HEK293 (cell line): Measurements from ENCODE around the gene EMC7.

Source experiments
- CTCF ChIA-PET: fragments of 350-600 bp; formaldehyde crosslinking; extraction: SDS; loops from one replicate; lab custom pipeline; 2021; ENCODE audit warnings: antibody characterized with exemption; lab: Yijun Ruan, JAX
- POLR2A ChIA-PET: fragments of 300-600 bp; formaldehyde crosslinking; extraction: SDS; loops from one replicate; lab custom pipeline; 2020; ENCODE audit warnings: antibody characterized with exemption, inconsistent platforms; lab: Yijun Ruan, JAX
- H3K27ac ChIP-seq: fragments of 200-500 bp; sonication (Bioruptor generic); 2 replicates; pipeline ENCODE4 v1.5.1; 2014; ENCODE audit warnings: low read depth, low read length, control low read depth, inconsistent platforms; ENCODE audit errors: extremely low read depth
- H3K36me3 ChIP-seq, 2 experiments: fragments of 200-500 bp in 1 of 2; sonication (Bioruptor generic) in 1 of 2; 1 replicate in 1 of 2; 2 replicates in 1 of 2; pipeline ENCODE4 v1.5.1; 2014 to 2017; ENCODE audit warnings: inconsistent platforms in 2 of 2, low read length in 2 of 2; ENCODE audit not compliant: control insufficient read depth in 2 of 2, insufficient read depth in 1 of 2
- H3K4me1 ChIP-seq: fragments of 200-500 bp; sonication (Bioruptor generic); 2 replicates; pipeline ENCODE4 v1.5.1; 2014; ENCODE audit warnings: mild to moderate bottlenecking, low read length, inconsistent platforms; ENCODE audit not compliant: control insufficient read depth, insufficient read depth
- H3K4me3 ChIP-seq: 2 replicates; pipeline ENCODE4 v1.5.1; 2011; ENCODE audit warnings: low read depth, mild to moderate bottlenecking, control low read depth, low read length, moderate library complexity
- H3K9me3 ChIP-seq: fragments of 200-500 bp; sonication (Bioruptor generic); 2 replicates; pipeline ENCODE4 v1.5.1; 2014; ENCODE audit warnings: low read depth, low read length, inconsistent platforms; ENCODE audit not compliant: control insufficient read depth, insufficient read depth
- REPIN1 ChIP-seq: fragments of 450-650 bp; formaldehyde crosslinking; IDR thresholded peaks from 2 replicates; pipeline ENCODE4 v1.5.1; 2017; ENCODE audit warnings: missing biosample characterization, missing genetic modification characterization, low read depth
- SETDB1 ChIP-seq: IDR thresholded peaks from one replicate; pipeline ENCODE4 v1.6.1; 2017; ENCODE audit warnings: mild to moderate bottlenecking, low read length, moderate library complexity, mixed read lengths; ENCODE audit not compliant: insufficient read length
- YY1 ChIP-seq: fragments of 450-650 bp; formaldehyde crosslinking; IDR thresholded peaks from 2 replicates; pipeline ENCODE4 v1.5.1; 2018; ENCODE audit warnings: missing biosample characterization, missing genetic modification characterization
- ZBTB1 ChIP-seq: fragments of 450-650 bp; formaldehyde crosslinking; IDR thresholded peaks from 2 replicates; pipeline ENCODE4 v1.5.1; 2016; ENCODE audit warnings: missing biosample characterization, missing genetic modification characterization
- ZFP41 ChIP-seq: fragments of 450-650 bp; formaldehyde crosslinking; IDR thresholded peaks from 2 replicates; pipeline ENCODE4 v1.5.1; 2016; ENCODE audit warnings: missing biosample characterization, missing genetic modification characterization, borderline replicate concordance
- ZNF112 ChIP-seq: fragments of 450-650 bp; formaldehyde crosslinking; IDR thresholded peaks from 2 replicates; pipeline ENCODE4 v1.5.0; 2017; ENCODE audit warnings: missing biosample characterization, missing genetic modification characterization
- ZNF133 ChIP-seq: fragments of 450-650 bp; formaldehyde crosslinking; IDR thresholded peaks from 2 replicates; pipeline ENCODE4 v1.5.1; 2016; ENCODE audit warnings: missing biosample characterization, missing genetic modification characterization
- ZNF155 ChIP-seq: fragments of 450-650 bp; formaldehyde crosslinking; IDR thresholded peaks from 2 replicates; pipeline ENCODE4 v1.5.1; 2016; ENCODE audit warnings: missing biosample characterization, missing genetic modification characterization
- ZNF16 ChIP-seq: fragments of 450-650 bp; formaldehyde crosslinking; IDR thresholded peaks from 2 replicates; pipeline ENCODE4 v1.5.1; 2016; ENCODE audit warnings: low read depth, missing biosample characterization, missing genetic modification characterization
- ZNF2 ChIP-seq: fragments of 450-650 bp; formaldehyde crosslinking; IDR thresholded peaks from 2 replicates; pipeline ENCODE4 v1.5.1; 2016; ENCODE audit warnings: missing biosample characterization, missing genetic modification characterization
- ZNF404 ChIP-seq: fragments of 450-650 bp; formaldehyde crosslinking; IDR thresholded peaks from 2 replicates; pipeline ENCODE4 v1.5.1; 2017; ENCODE audit warnings: missing biosample characterization, missing genetic modification characterization
- ZNF555 ChIP-seq: fragments of 450-650 bp; formaldehyde crosslinking; conservative IDR thresholded peaks from 2 replicates; pipeline ENCODE4 v1.5.1; 2017; ENCODE audit warnings: missing biosample characterization, mild to moderate bottlenecking, missing genetic modification characterization, inconsistent platforms
- ZNF623 ChIP-seq: fragments of 450-650 bp; formaldehyde crosslinking; IDR thresholded peaks from 2 replicates; pipeline ENCODE4 v1.5.1; 2016; ENCODE audit warnings: missing biosample characterization, missing genetic modification characterization
- ZNF660 ChIP-seq: fragments of 450-650 bp; IDR thresholded peaks from 2 replicates; pipeline ENCODE4 v1.5.1; 2018; ENCODE audit warnings: missing biosample characterization, mild to moderate bottlenecking, missing genetic modification characterization
- TF ChIP-seq, protein P1 (sequence below): fragments of 450-650 bp; formaldehyde crosslinking; IDR thresholded peaks from 2 replicates; pipeline ENCODE4 v1.5.1; 2016; ENCODE audit warnings: missing biosample characterization, missing genetic modification characterization
- TF ChIP-seq, protein P2 (sequence below): fragments of 450-650 bp; formaldehyde crosslinking; IDR thresholded peaks from 2 replicates; pipeline ENCODE4 v1.5.1; 2016; ENCODE audit warnings: missing biosample characterization, missing genetic modification characterization, low read depth
- TF ChIP-seq, protein P3 (sequence below): fragments of 450-650 bp; formaldehyde crosslinking; IDR thresholded peaks from 2 replicates; pipeline ENCODE4 v1.5.1; 2016; ENCODE audit warnings: missing biosample characterization, missing genetic modification characterization
- TF ChIP-seq, protein P4 (sequence below): IDR thresholded peaks from 2 replicates; pipeline ENCODE4 v1.6.1; 2011; ENCODE audit warnings: mild to moderate bottlenecking, low read depth, low read length, borderline replicate concordance

EMC7 gene

DNA sequence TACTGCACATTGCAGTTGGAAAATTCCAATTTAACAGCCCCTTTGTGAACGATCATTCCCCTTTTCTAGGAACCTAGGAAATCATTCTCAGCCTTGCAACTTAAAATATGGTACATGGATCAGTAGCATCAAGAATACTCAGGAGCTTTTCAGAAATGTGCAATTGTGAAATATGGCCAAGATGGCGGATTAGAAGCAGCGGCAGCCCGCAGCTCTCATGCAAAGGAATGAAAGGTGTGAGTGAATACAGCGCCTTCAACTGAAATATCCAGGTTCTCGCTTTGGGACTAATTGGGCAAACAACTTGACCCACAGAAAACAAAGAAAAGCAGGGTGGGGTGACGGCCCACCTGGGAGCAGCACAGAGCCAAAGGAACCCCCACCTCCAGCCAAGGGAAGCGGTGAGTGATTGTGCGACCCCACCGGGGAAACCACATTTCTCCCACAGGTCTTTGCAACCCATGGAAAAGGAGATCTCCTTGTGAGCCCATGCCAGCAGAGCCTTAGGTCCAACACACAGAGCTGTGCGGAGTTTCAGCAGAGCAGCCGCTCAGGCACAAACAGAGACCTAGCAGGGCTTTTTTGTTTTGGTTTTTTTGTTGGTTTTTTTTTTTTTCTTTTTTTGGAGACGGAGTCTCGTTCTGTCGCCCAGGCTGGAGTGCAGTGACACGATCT lies 55.1 kb downstream of the EMC7 start (continued):
- no peak for TF ChIP-seq ZNF155 (tag by site-specific recombination)
- TF ChIP-seq, protein P1, sequence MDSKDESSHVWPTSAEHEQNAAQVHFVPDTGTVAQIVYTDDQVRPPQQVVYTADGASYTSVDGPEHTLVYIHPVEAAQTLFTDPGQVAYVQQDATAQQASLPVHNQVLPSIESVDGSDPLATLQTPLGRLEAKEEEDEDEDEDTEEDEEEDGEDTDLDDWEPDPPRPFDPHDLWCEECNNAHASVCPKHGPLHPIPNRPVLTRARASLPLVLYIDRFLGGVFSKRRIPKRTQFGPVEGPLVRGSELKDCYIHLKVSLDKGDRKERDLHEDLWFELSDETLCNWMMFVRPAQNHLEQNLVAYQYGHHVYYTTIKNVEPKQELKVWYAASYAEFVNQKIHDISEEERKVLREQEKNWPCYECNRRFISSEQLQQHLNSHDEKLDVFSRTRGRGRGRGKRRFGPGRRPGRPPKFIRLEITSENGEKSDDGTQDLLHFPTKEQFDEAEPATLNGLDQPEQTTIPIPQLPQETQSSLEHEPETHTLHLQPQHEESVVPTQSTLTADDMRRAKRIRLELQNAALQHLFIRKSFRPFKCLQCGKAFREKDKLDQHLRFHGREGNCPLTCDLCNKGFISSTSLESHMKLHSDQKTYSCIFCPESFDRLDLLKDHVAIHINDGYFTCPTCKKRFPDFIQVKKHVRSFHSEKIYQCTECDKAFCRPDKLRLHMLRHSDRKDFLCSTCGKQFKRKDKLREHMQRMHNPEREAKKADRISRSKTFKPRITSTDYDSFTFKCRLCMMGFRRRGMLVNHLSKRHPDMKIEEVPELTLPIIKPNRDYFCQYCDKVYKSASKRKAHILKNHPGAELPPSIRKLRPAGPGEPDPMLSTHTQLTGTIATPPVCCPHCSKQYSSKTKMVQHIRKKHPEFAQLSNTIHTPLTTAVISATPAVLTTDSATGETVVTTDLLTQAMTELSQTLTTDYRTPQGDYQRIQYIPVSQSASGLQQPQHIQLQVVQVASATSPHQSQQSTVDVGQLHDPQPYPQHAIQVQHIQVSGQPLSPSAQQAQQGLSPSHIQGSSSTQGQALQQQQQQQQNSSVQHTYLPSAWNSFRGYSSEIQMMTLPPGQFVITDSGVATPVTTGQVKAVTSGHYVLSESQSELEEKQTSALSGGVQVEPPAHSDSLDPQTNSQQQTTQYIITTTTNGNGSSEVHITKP: no peak

DNA sequence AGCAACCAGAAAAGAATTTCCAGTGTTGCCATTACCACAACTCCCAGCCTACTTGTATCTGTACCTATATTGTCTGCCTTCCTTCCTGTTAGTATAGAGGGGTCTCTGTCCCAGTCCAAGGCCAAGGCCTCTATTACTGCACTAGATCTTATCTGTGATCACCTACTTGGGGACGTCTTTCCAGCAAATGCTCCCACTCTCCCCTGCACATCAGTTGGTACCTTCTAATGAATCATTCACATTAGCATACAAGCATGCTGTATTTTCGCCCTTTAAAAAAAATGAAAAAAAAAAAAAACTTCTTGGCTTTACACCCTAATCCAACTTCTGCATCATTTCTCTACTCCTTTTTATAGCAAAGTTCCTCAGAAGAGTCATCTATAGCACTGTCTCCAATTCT lies 57.8 kb downstream of the EMC7 start:
- H3K4me1 ChIP-seq: no peaks in the 10 kb centered on the region
- ChIA-PET CTCF (interaction anchor here (0.6 to 1.2 kb wide), 2 partner anchors 65 to 197 kb away, joined by 3 to 4 read pairs; no protein-coding TSS in a partner anchor), POLR2A (no interaction called here)
- no peak for TF ChIP-seq ZNF404 (tag by site-specific recombination)
- TF ChIP-seq, protein P1: peak; percentile 65
- H3K36me3 ChIP-seq: no peaks in the 10 kb centered on the region
- H3K9me3 ChIP-seq: no peaks in the 10 kb centered on the region
- no peak overlapping the region for H3K27ac ChIP-seq
- H3K4me3 ChIP-seq: no peak overlapping the region

DNA sequence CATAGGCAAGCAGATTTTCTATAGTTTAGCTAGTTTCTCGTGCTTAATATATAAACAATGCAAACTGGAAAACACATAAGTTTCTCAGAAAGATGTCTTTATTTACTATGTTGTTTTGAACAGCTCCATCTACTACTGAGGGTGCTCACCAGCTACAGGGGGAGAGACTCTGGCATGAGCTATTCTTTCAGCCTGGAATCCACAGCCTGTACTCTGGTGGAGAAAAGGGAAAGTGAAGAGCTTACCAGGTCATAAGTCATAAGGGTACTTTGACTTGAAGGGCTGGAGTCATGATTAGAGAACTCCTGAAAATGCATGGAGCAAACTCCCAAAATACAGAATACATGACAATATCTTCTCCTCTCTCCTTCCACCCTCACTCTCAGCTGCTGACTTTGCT lies 58.3 kb downstream of the EMC7 start:
- ChIA-PET CTCF (interaction anchor here (0.6 to 1.2 kb wide), 2 partner anchors 65 to 198 kb away, joined by 3 to 4 read pairs; no protein-coding TSS in a partner anchor), POLR2A (no interaction called here)
- no peak overlapping the region for H3K27ac ChIP-seq
- TF ChIP-seq, protein P2, sequence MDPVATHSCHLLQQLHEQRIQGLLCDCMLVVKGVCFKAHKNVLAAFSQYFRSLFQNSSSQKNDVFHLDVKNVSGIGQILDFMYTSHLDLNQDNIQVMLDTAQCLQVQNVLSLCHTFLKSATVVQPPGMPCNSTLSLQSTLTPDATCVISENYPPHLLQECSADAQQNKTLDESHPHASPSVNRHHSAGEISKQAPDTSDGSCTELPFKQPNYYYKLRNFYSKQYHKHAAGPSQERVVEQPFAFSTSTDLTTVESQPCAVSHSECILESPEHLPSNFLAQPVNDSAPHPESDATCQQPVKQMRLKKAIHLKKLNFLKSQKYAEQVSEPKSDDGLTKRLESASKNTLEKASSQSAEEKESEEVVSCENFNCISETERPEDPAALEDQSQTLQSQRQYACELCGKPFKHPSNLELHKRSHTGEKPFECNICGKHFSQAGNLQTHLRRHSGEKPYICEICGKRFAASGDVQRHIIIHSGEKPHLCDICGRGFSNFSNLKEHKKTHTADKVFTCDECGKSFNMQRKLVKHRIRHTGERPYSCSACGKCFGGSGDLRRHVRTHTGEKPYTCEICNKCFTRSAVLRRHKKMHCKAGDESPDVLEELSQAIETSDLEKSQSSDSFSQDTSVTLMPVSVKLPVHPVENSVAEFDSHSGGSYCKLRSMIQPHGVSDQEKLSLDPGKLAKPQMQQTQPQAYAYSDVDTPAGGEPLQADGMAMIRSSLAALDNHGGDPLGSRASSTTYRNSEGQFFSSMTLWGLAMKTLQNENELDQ (tag by site-specific recombination): no peak
- TF ChIP-seq ZBTB1 (no peak), REPIN1 (no peak), ZNF2 (tag by site-specific recombination) (no peak), ZNF16 (tag by site-specific recombination) (no peak), ZNF133 (tag by site-specific recombination) (no peak), ZNF623 (tag by site-specific recombination) (no peak), ZNF660 (tag by site-specific recombination) (no peak), SETDB1 (no peak), ZNF112 (tag by site-specific recombination) (no peak), ZFP41 (tag by site-specific recombination) (no peak), ZNF555 (tag by site-specific recombination) (no peak), YY1 (tag by site-specific recombination) (no peak)
- TF ChIP-seq, protein P3, sequence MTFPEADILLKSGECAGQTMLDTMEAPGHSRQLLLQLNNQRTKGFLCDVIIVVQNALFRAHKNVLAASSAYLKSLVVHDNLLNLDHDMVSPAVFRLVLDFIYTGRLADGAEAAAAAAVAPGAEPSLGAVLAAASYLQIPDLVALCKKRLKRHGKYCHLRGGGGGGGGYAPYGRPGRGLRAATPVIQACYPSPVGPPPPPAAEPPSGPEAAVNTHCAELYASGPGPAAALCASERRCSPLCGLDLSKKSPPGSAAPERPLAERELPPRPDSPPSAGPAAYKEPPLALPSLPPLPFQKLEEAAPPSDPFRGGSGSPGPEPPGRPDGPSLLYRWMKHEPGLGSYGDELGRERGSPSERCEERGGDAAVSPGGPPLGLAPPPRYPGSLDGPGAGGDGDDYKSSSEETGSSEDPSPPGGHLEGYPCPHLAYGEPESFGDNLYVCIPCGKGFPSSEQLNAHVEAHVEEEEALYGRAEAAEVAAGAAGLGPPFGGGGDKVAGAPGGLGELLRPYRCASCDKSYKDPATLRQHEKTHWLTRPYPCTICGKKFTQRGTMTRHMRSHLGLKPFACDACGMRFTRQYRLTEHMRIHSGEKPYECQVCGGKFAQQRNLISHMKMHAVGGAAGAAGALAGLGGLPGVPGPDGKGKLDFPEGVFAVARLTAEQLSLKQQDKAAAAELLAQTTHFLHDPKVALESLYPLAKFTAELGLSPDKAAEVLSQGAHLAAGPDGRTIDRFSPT (tag by site-specific recombination): no peak
- TF ChIP-seq, protein P4, sequence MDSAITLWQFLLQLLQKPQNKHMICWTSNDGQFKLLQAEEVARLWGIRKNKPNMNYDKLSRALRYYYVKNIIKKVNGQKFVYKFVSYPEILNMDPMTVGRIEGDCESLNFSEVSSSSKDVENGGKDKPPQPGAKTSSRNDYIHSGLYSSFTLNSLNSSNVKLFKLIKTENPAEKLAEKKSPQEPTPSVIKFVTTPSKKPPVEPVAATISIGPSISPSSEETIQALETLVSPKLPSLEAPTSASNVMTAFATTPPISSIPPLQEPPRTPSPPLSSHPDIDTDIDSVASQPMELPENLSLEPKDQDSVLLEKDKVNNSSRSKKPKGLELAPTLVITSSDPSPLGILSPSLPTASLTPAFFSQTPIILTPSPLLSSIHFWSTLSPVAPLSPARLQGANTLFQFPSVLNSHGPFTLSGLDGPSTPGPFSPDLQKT: no peak

More for the DNA sequence above, 58.3 kb downstream of the EMC7 start:
- no peaks in the 10 kb centered on the region for H3K4me1 ChIP-seq
- no peaks in the 10 kb centered on the region for H3K9me3 ChIP-seq
- no peaks in the 10 kb centered on the region for H3K36me3 ChIP-seq
- H3K4me3 ChIP-seq: no peak overlapping the region
